Thyroid gland (tissue), 4 donors: Measurements from ENCODE around the gene PAFAH2.

Experiments used
- POLR2A ChIP-seq, 2 donors: fragments of 450-650 bp; IDR thresholded peaks; one replicate each; pipeline ENCODE4 v1.6.1; 2017; ENCODE audit warnings: antibody characterized with exemption in 2 of 2, mild to moderate bottlenecking in 2 of 2, moderate library complexity in 1 of 2
- TF ChIP-seq, protein P1 (sequence below), 6 experiments: fragments of 200-600 bp in 3 of 6; fragments of 450-650 bp in 3 of 6; sonication (generic) in 3 of 6; IDR thresholded peaks; one replicate each; pipeline ENCODE4 v1.5.1; 2016 to 2019; ENCODE audit warnings: antibody characterized with exemption in 6 of 6, mild to moderate bottlenecking in 2 of 6, inconsistent platforms in 1 of 6, moderate library complexity in 1 of 6

DNA sequence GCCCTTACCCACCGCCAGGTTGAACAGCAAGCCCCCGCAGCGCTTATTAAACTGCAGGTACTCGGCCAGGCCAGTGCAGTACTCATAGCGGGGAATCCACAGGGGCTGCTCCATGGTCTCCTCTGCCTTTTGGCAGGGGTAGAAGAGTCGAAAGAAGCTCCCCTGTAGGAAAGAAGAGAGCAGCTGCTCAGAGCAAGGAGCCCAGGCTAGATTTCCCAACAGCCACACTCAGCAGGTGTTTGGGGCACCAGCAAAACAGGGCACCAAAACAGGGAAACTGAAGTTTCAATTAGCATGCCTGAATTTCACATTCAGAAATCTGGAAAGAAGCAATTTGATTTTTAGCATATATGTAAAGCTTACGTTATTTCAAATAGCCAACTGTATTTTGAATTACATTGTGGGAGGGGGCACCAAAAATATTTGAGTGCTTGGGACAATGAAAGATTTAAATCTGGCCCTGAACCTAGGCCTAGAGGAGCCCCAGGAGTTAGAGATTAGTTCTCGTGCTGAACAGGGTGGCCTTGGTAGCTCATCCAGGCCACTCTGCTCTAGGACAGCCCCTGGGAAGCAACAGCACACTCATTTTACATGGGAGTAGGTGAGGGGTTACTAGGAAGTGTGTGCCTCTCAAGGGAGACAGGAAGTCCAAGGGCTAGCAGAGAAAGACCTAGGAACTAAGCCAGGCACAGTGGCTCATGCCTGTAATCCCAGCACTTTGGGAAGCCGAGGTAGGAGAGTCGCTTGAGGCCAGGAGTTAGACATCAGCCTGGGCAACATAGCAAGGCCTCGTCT lies 8.2 kb downstream of the PAFAH2 start:
- TF ChIP-seq, protein P1, sequence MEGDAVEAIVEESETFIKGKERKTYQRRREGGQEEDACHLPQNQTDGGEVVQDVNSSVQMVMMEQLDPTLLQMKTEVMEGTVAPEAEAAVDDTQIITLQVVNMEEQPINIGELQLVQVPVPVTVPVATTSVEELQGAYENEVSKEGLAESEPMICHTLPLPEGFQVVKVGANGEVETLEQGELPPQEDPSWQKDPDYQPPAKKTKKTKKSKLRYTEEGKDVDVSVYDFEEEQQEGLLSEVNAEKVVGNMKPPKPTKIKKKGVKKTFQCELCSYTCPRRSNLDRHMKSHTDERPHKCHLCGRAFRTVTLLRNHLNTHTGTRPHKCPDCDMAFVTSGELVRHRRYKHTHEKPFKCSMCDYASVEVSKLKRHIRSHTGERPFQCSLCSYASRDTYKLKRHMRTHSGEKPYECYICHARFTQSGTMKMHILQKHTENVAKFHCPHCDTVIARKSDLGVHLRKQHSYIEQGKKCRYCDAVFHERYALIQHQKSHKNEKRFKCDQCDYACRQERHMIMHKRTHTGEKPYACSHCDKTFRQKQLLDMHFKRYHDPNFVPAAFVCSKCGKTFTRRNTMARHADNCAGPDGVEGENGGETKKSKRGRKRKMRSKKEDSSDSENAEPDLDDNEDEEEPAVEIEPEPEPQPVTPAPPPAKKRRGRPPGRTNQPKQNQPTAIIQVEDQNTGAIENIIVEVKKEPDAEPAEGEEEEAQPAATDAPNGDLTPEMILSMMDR (IDR thresholded peaks at IDR 0.05): no peak
- TF ChIP-seq POLR2A (IDR thresholded peaks at IDR 0.05): no peak
